Nephron progenitor cell (in vitro differentiated cells): Measurements from ENCODE around the gene SGCA.

Source experiments
- DNase-seq: peaks from one replicate; pipeline ENCODE4 v3.0.0; 2021
- H3K27ac Mint-ChIP-seq: 2 replicates; pipeline ENCODE4 v1.8.0; 2021; ENCODE audit warnings: mild to moderate bottlenecking, moderate library complexity, mixed read lengths
- H3K27me3 Mint-ChIP-seq: 2 replicates; pipeline ENCODE4 v1.8.0; 2021; ENCODE audit warnings: mild to moderate bottlenecking, low read depth, mixed read lengths; ENCODE audit not compliant: poor library complexity
- H3K36me3 Mint-ChIP-seq: 2 replicates; pipeline ENCODE4 v1.8.0; 2021; ENCODE audit warnings: low read depth, mixed read lengths
- H3K4me1 Mint-ChIP-seq: 2 replicates; pipeline ENCODE4 v1.8.0; 2021; ENCODE audit warnings: mixed read lengths
- H3K4me3 Mint-ChIP-seq: 2 replicates; pipeline ENCODE4 v1.8.0; 2021; ENCODE audit warnings: mild to moderate bottlenecking, moderate library complexity, mixed read lengths
- H3K9me3 Mint-ChIP-seq: 2 replicates; pipeline ENCODE4 v1.8.0; 2021; ENCODE audit warnings: mild to moderate bottlenecking, moderate library complexity, mixed read lengths
- CTCF ChIP-seq: fragments of 200-600 bp; sonication (generic); IDR thresholded peaks from 2 replicates; pipeline ENCODE4 v1.5.0; 2021; ENCODE audit warnings: antibody characterized with exemption

SGCA gene

GRCh38 chr17:50196036-50196435 lies 30.2 kb downstream of the SGCA start:
- no peak overlapping the region for H3K4me3 Mint-ChIP-seq
- no peak for TF ChIP-seq CTCF
- peaks cover 50% of the 10 kb centered on the region for H3K36me3 Mint-ChIP-seq
- peaks cover 19% of the 10 kb centered on the region for H3K4me1 Mint-ChIP-seq
- no peaks in the 10 kb centered on the region for H3K9me3 Mint-ChIP-seq
- no peak for DNase-seq
- H3K27ac Mint-ChIP-seq: no peak overlapping the region
- H3K27me3 Mint-ChIP-seq: peaks cover 14% of the 10 kb centered on the region

- Mint-ChIP-seq H3K4me3 (no peak overlapping the region), H3K36me3 (peaks cover 48% of the 10 kb centered on the region), H3K27me3 (peaks cover 18% of the 10 kb centered on the region), H3K4me1 (peaks cover 24% of the 10 kb centered on the region), H3K9me3 (no peaks in the 10 kb centered on the region), H3K27ac (no peak overlapping the region)
- TF ChIP-seq CTCF: no peak
- no peak for DNase-seq
Measured at GRCh38 chr17:50196826-50197225, 31.0 kb downstream of the SGCA start.

DNA sequence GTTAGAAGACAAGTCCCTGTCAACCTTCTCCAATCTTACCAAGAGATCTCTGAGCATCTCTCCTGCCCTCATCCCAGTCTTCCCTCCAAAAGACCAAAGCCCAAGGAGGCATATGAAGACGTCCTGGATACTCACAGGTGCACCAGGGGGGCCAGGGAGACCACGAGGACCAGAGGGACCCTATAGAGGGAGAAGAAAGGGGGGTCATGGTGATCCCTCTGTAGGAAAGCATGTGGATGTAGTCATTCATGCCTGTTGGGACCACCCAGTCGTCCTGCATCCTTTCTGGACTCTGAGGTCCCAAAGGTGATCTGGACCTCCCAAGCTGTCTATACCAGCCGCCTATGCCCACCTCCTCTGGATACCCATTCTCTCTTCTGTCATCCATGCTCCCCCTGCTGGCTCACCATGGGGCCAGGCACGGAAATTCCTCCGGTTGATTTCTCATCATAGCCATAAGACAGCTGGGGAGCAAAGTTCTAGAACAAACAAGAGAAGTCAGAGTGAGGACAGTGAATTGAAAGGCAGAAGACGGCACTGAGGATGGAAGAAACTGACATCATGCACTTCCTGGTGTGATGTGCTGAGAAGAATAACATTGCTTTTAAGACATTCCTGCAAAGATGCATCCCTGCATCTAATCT lies 32.3 kb downstream of the SGCA start:
- Mint-ChIP-seq H3K4me1 (peaks cover 37% of the 10 kb centered on the region), H3K36me3 (peaks cover 46% of the 10 kb centered on the region), H3K4me3 (peak overlapping the region; percentile 72), H3K27ac (no peak overlapping the region), H3K27me3 (peaks cover 29% of the 10 kb centered on the region), H3K9me3 (no peaks in the 10 kb centered on the region)
- peak; percentile 50 for TF ChIP-seq CTCF
- peak; percentile 55 for DNase-seq

DNA sequence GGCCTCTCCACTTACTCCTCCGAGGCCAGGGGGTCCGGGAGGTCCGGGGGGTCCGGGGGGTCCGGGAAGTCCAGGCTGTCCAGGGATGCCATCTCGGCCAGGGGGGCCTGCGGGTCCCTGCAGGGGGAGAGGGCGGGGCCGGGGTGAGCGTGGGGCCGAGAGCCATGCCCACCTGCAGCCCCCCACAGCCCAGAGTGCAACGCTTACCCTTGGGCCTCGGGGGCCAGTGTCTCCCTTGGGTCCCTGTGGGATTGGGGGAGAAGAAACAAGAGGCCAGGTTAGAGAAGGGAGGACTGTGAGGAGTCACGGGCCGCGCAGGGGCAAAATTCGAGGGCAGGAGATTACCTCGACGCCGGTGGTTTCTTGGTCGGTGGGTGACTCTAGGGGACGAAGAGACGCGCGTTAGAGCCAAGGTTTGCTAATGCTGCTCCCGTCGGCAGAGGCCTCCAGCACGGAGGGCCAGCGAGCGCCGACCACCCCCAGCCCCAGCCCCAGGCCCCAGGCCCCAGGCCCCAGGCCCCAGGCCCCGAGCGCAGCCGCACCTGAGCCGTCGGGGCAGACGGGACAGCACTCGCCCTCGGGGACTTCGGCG lies 33.5 kb downstream of the SGCA start:
- no peak for DNase-seq
- peaks cover 36% of the 10 kb centered on the region for H3K36me3 Mint-ChIP-seq
- H3K9me3 Mint-ChIP-seq: no peaks in the 10 kb centered on the region
- peaks cover 29% of the 10 kb centered on the region for H3K27me3 Mint-ChIP-seq
- H3K27ac Mint-ChIP-seq: no peak overlapping the region
- peaks cover 48% of the 10 kb centered on the region for H3K4me1 Mint-ChIP-seq
- peak overlapping the region; percentile 92 for H3K4me3 Mint-ChIP-seq
- no peak for TF ChIP-seq CTCF

DNA sequence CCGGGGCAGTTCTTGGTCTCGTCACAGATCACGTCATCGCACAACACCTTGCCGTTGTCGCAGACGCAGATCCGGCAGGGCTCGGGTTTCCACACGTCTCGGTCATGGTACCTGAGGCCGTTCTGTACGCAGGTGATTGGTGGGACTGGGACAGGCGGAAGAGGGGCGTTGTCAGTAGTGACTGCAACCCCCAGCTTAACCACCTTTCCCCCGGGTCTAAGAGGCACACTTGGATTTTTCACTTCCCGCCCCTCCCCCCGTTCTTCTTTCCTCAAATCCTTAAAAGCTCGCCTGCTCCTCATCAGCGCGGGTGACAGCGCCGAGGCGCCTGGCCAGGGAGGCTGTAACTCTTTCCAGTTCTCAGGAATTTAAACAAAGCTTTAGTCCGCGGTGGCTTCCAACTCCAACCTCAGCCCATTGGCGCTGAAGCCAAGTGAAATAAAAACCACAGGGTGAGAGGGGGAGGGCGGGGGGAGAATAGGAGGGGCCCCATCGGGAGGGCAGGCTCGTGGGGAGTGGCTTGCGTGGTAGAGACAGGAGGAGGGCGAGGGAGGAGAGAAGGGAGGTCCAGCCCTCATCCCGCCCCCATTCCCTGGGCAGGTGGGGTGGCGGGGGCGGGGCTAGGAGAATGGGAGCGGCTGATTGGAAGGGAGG lies 34.1 kb downstream of the SGCA start:
- TF ChIP-seq CTCF: no peak
- Mint-ChIP-seq H3K36me3 (peaks cover 34% of the 10 kb centered on the region), H3K27me3 (peaks cover 29% of the 10 kb centered on the region), H3K4me1 (peaks cover 54% of the 10 kb centered on the region), H3K27ac (peak overlapping the region; percentile 71), H3K4me3 (peak overlapping the region; percentile 92), H3K9me3 (no peaks in the 10 kb centered on the region)
- peak; percentile 86 for DNase-seq
